ENCODE results near the gene SGF29.

DNA sequence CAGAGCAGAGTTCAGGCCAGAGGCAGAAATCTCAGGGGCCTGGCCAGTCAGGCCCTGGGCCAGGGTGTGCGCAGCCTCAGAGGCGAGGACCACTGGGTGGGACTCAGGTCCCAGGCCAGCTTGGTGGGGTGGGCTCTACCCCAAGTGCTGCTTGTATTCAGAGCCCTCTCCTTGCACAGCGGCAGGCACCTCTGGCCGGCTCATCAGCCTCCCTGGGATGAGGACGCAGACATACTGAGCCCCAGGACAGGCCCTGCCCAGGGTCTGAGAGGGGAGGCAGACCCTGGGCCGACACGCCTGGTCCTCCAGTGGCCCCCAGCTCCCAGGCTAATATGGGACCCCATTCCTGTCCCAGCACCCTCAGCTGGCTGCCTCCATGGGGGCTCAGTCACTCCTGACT lies 39.5 kb upstream of the SGF29 start:
- TF ChIP-seq, protein P1, sequence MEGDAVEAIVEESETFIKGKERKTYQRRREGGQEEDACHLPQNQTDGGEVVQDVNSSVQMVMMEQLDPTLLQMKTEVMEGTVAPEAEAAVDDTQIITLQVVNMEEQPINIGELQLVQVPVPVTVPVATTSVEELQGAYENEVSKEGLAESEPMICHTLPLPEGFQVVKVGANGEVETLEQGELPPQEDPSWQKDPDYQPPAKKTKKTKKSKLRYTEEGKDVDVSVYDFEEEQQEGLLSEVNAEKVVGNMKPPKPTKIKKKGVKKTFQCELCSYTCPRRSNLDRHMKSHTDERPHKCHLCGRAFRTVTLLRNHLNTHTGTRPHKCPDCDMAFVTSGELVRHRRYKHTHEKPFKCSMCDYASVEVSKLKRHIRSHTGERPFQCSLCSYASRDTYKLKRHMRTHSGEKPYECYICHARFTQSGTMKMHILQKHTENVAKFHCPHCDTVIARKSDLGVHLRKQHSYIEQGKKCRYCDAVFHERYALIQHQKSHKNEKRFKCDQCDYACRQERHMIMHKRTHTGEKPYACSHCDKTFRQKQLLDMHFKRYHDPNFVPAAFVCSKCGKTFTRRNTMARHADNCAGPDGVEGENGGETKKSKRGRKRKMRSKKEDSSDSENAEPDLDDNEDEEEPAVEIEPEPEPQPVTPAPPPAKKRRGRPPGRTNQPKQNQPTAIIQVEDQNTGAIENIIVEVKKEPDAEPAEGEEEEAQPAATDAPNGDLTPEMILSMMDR (IDR thresholded peaks at IDR 0.05 in 8 of 11, conservative IDR thresholded peaks at IDR 0.05 in 3 of 11), result no peak
- no peak for TF ChIP-seq POLR2AphosphoS5 (IDR thresholded peaks at IDR 0.05)

All from spleen (tissue), 7 donors.